Mesothelial cell of epicardium (in vitro differentiated cells): ENCODE results near the gene ENDOV. TPM values are rescaled to one million over a fixed set of nuclear protein-coding genes. Genes with fewer than 3 reads are reported as not detected.

ENCODE experiments used
- DNase-seq, 2 experiments: peaks; one replicate each; pipeline ENCODE4 v3.0.0; 2021; ENCODE audit warnings: low spot score in 2 of 2; ENCODE audit not compliant: unreplicated experiment in 2 of 2
- H3K27ac Mint-ChIP-seq: 2 replicates; pipeline ENCODE4 v1.8.0; 2021; ENCODE audit warnings: mixed read lengths
- H3K27me3 Mint-ChIP-seq: 2 replicates; pipeline ENCODE4 v1.8.0; 2021; ENCODE audit warnings: low read depth, mixed read lengths
- H3K36me3 Mint-ChIP-seq: 2 replicates; pipeline ENCODE4 v1.8.0; 2021; ENCODE audit warnings: mixed read lengths
- H3K4me1 Mint-ChIP-seq: 2 replicates; pipeline ENCODE4 v1.8.0; 2021; ENCODE audit warnings: mixed read lengths
- H3K4me3 Mint-ChIP-seq: 2 replicates; pipeline ENCODE4 v1.8.0; 2021; ENCODE audit warnings: mild to moderate bottlenecking, moderate library complexity, mixed read lengths
- H3K9me3 Mint-ChIP-seq: 2 replicates; pipeline ENCODE4 v1.8.0; 2021; ENCODE audit warnings: mixed read lengths
- CTCF ChIP-seq: fragments of 200-600 bp; sonication (generic); IDR thresholded peaks from one replicate; pipeline ENCODE4 v1.5.0; 2021; ENCODE audit warnings: antibody characterized with exemption; ENCODE audit not compliant: unreplicated experiment
- total RNA-seq: library from RNA; stranded (reverse); gene quantifications from 3 replicates; pipeline ENCODE4 v1.2.1, GENCODE V29; 2021

The ENDOV gene
- total RNA-seq, 1 donor from 2014 or later = 43.0 TPM

- TF ChIP-seq CTCF = no peak
- DNase-seq = no peak
- no peak overlapping the region for H3K4me3 Mint-ChIP-seq
- H3K4me1 Mint-ChIP-seq = no peaks in the 10 kb centered on the region
- H3K9me3 Mint-ChIP-seq = no peaks in the 10 kb centered on the region
- H3K36me3 Mint-ChIP-seq = peaks cover 49% of the 10 kb centered on the region
- H3K27ac Mint-ChIP-seq = no peak overlapping the region
- H3K27me3 Mint-ChIP-seq = no peaks in the 10 kb centered on the region
Measured at GRCh38 chr17:80372922-80373570, 41.9 kb upstream of the ENDOV start.

DNA sequence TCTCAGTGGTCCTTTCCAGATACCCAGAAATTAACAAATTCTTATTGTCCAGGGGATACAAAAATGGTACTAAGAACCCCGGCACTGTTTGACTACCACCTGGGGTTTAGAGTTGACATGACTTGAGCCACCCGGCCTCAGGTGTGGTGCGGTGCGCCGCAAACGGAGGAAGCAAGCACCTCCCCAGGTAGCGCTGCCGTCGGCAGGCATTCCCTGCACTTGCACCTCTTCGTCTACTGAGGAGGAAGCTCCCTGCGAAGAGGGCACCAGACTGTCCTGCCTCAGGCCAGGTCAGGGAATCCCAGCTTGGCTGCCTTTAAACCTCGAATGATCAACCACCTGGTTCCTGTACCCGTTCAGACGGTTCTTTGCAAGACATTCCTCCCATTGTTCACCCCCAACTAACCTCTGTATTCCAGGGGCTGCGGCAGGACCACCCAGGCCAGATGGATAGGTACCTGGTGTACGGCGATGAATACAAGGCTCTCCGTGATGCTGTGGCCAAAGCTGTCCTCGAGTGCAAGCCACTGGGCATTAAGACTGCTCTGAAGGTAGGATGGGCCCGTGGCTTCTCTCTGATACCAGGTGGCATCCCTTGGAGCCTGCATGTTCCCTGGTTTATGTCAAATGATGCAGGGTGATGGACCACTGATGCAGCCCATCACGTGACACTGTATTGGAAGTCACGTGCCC lies 40.8 kb upstream of the ENDOV start:
- no peak for TF ChIP-seq CTCF
- no peak overlapping the region for H3K4me3 Mint-ChIP-seq
- no peaks in the 10 kb centered on the region for H3K9me3 Mint-ChIP-seq
- H3K27ac Mint-ChIP-seq = no peak overlapping the region
- DNase-seq = no peak
- H3K27me3 Mint-ChIP-seq = no peaks in the 10 kb centered on the region
- peaks cover 47% of the 10 kb centered on the region for H3K36me3 Mint-ChIP-seq
- H3K4me1 Mint-ChIP-seq = no peaks in the 10 kb centered on the region

- no peak overlapping the region for H3K4me3 Mint-ChIP-seq
- H3K4me1 Mint-ChIP-seq = no peaks in the 10 kb centered on the region
- H3K36me3 Mint-ChIP-seq = peaks cover 40% of the 10 kb centered on the region
- TF ChIP-seq CTCF = no peak
- H3K9me3 Mint-ChIP-seq = no peaks in the 10 kb centered on the region
- DNase-seq = no peak
- no peaks in the 10 kb centered on the region for H3K27me3 Mint-ChIP-seq
- H3K27ac Mint-ChIP-seq = no peak overlapping the region
Measured at GRCh38 chr17:80374732-80375585, 40.0 kb upstream of the ENDOV start.

GRCh38 chr17:80376531-80376930 lies 38.4 kb upstream of the ENDOV start:
- H3K27ac Mint-ChIP-seq = no peak overlapping the region
- no peak for TF ChIP-seq CTCF
- H3K4me1 Mint-ChIP-seq = no peaks in the 10 kb centered on the region
- no peaks in the 10 kb centered on the region for H3K27me3 Mint-ChIP-seq
- H3K4me3 Mint-ChIP-seq = no peak overlapping the region
- no peak for DNase-seq
- H3K9me3 Mint-ChIP-seq = no peaks in the 10 kb centered on the region
- H3K36me3 Mint-ChIP-seq = peaks cover 41% of the 10 kb centered on the region

GRCh38 chr17:80377798-80378197 lies 37.2 kb upstream of the ENDOV start:
- no peaks in the 10 kb centered on the region for H3K4me1 Mint-ChIP-seq
- TF ChIP-seq CTCF = no peak
- H3K27me3 Mint-ChIP-seq = no peaks in the 10 kb centered on the region
- no peak for DNase-seq
- H3K9me3 Mint-ChIP-seq = no peaks in the 10 kb centered on the region
- H3K4me3 Mint-ChIP-seq = no peak overlapping the region
- H3K36me3 Mint-ChIP-seq = peaks cover 38% of the 10 kb centered on the region
- no peak overlapping the region for H3K27ac Mint-ChIP-seq
